GM19372 (cell line): ENCODE measurements around the gene FNBP1L.
"Not testable (repeated sequence)": the region's sequence is repeated elsewhere in the genome, so short reads cannot be mapped to it uniquely, and the experiment has no call there.

ENCODE experiments used
- ATAC-seq: cut with Tn5 transposase; IDR thresholded peaks from one replicate; pipeline ENCODE4 v1.9.1; 2021; ENCODE audit warnings: mild to moderate bottlenecking, low read depth, moderate library complexity; ENCODE audit not compliant: unreplicated experiment

The FNBP1L gene

GRCh38 chr1:93522721-93523120 is 74.8 kb downstream of the FNBP1L start:
- ATAC-seq = no peak

- no peak for ATAC-seq
These were observed 77.5 kb downstream of the FNBP1L start for GRCh38 chr1:93525431-93525830.

DNA sequence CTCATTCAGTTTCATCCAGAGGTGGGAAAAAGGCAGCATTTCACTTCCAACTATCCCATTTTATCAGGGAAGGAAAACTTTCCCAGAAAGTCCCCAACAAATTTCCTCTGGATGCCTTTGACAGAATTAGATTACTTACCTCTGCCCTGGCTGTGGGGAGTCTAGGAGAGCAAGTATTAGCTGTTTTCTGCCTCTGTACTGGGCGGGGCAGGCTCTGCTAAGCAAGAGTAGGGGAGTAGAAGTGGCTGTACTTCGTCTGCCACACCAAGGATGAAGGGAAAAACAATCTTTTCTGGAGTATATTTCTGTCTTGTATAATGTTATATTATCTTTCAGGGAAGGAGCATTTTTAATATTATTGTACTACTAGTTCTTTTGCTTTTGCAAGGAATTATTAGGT is 78.5 kb downstream of the FNBP1L start:
- ATAC-seq = no peak

- no peak for ATAC-seq
These were observed 80.5 kb downstream of the FNBP1L start for GRCh38 chr1:93528412-93528811.

GRCh38 chr1:93531193-93531592 is 83.3 kb downstream of the FNBP1L start:
- ATAC-seq = no peak

- ATAC-seq = no peak
These were observed 85.0 kb downstream of the FNBP1L start for GRCh38 chr1:93532780-93533378.

GRCh38 chr1:93533677-93534076 is 85.8 kb downstream of the FNBP1L start:
- ATAC-seq = no peak

- no peak for ATAC-seq
These were observed 89.5 kb downstream of the FNBP1L start for GRCh38 chr1:93537396-93537795.

GRCh38 chr1:93537924-93538323 is 90.0 kb downstream of the FNBP1L start:
- ATAC-seq = no peak

- no peak for ATAC-seq
These were observed 93.1 kb downstream of the FNBP1L start for GRCh38 chr1:93541045-93541444.

GRCh38 chr1:93542398-93542797 is 94.5 kb downstream of the FNBP1L start:
- ATAC-seq = no peak

- no peak for ATAC-seq
These were observed 98.4 kb downstream of the FNBP1L start for GRCh38 chr1:93546162-93546863.

- ATAC-seq = no peak
These were observed 101.2 kb downstream of the FNBP1L start for GRCh38 chr1:93549131-93549530.

DNA sequence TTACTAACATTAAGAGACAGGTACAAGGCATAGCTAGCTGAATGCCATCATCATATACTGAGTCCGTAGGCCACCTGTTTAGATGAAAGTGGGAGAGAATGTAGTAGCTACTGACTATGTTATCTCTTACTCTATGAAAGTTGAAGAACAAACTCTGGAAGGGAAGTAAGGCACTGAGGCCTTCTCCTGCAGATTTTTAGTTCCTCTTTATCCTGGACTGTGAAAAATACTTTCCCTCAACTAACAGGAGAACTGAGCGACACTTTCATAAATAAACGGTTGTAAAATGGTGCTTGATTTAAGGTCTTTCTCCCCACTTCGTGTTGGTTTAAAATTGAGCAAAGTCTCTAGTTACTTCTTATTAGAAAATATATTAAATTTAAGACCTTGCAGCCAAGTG is 101.9 kb downstream of the FNBP1L start:
- no peak for ATAC-seq

GRCh38 chr1:93552741-93553455 is 105.0 kb downstream of the FNBP1L start:
- no peak for ATAC-seq

DNA sequence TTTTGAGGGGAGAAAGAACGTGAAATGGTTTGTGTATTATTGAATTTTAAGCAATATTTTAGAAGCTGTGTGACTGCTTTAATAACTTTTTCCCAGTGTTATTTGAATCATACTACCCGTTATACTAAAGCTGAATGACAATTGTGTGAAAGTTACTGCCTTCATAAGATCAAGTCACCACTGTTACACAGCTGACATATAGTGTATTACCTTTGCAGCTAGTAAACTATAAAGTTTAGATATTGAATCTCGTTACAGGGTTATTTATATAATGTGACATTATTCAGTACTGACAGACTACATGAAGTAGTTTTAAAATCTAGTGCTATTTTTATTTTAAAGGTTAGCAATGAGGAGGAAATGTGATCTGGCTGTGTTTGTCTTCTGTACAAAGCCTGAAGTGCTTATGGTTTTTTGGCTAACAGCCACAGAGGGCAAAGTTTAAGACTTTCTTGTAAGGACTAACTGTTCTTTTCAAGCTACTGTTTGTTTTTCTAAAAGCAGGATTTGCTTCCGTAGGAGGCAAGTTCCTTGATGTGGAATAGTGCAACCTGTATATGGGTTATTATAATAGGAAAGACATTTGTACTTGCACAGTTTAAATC is 106.1 kb downstream of the FNBP1L start:
- not testable (repeated sequence) for ATAC-seq

DNA sequence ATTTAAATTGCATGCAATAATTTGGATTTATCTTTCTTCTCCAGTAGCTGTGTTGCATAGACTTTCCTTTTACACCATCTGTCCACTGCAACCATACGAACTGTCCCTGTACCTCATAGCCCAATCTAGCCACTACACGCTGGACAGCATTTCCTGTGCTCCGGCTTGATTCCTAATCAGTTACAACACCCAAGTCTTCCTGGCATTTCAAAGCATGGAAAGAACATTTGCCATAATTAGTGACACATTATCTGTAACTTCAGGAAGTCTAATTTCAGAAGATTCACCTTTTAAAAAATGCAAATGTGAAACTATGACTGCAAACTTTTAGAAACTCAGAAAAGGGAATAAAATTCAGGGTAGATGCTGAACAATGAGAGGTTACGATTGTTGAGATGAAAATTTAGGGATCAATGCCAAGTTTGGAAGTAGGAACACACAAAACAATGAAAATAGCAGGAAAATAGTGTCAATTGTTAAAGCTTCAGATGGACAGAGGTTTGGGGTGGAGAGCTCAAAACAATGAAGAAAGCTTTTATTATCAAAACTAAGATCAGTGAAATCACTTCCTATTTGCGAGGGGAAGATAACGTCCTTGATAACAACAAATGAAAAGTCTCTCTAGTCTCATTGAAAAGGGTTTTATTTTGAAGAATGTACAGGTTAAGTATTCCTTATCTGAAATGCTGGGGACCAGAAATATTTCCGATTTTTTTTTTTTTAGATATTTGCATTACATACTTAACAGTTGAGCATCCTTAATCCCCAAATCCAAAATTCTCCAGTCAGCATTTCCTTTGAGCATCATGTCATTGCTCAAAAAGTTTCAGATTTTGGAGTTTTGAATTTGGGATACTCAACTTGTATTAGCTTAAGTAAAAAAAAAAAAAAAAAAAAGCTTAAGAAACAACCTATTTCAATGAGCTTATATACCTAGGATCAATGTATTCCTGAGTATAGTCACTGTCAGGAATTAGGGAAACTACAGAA is 107.3 kb downstream of the FNBP1L start:
- ATAC-seq = no peak

DNA sequence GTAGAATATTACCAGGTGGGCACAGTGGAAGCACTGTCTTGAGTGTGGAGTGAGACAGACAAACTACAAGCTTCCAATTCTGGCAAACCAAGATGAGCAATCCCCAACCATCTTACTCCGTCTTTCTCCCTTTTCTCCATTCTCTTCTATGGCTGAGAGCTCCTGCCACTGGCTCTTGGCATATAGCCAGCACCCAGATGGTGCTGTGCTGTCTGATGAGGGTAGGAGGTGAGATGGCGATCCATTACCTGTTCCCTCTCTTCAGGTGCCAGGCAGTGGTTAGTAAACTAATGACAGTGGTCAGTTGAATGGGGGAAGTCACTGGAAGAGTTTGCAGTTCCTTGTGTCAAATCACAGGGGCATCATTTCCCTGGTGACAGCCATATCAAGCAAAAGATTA is 108.4 kb downstream of the FNBP1L start:
- no peak for ATAC-seq

DNA sequence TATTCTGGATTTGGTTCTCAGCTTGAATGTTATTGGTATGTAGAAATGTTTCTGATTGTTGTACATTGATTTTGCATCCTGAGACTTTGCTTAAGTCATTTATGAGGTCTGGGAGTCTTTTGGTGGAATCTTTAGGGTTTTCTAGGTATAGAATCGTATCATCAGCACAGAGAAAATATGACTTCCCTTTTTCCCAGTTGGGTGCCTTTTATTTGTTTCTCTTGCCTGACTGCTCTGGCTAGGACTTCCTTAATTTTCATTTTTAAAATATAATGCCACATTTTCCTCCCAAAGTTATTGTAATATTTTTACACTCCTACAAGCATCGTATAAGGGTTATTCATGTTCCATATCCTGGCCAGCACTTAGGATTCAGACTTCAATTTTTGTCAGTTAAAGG is 111.1 kb downstream of the FNBP1L start:
- no peak for ATAC-seq

DNA sequence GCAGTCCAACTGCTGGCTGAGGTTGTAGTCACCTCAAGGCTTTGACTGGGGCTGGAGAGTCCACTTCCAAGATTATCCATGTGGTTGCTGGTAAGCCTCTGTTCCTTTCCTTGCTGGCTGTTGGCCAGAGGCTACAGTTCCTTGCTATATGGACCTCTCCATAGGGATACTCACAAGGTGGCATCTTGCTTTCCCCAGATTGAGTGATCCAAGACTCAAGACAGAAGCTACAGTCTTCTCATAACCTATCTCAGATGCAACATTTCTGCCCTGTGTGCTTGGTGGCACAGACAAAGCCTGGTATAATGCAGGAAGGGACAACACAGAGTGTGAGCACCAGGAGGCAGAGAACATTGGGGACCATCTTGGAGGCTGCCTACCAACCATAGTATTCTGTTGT is 111.8 kb downstream of the FNBP1L start:
- no peak for ATAC-seq
